Tibial nerve (tissue), 4 donors: ENCODE measurements around the gene DHDH. TPM values are rescaled to one million over a fixed set of nuclear protein-coding genes. Genes with fewer than 3 reads are reported as not detected.
A peak's percentile ranks its signal among the peaks of the same experiment; 100 is the strongest.
"Not testable (repeated sequence)": the region's sequence is repeated elsewhere in the genome, so short reads cannot be mapped to it uniquely, and the experiment has no call there.

Experiments used
- DNase-seq, 2 donors: peaks; one replicate each; pipeline ENCODE4 v3.0.0-alpha.2; 2019; ENCODE audit warnings: low spot score in 2 of 2
- H3K27ac ChIP-seq, 4 donors: fragments of 200-600 bp; sonication (generic) in 3 of 4; one replicate each; pipeline ENCODE4 v1.5.1; 2017 to 2019; ENCODE audit warnings: mild to moderate bottlenecking in 1 of 4
- H3K27me3 ChIP-seq, 2 donors: fragments of 200-600 bp; sonication (generic) in 1 of 2; one replicate each; pipeline versions ENCODE4 v1.5.1 to v1.6.0; 2017 to 2019
- H3K36me3 ChIP-seq, 3 donors: fragments of 200-600 bp; sonication (generic); one replicate each; pipeline ENCODE4 v1.5.1; 2018 to 2019
- H3K4me1 ChIP-seq, 4 donors: fragments of 200-600 bp; sonication (generic) in 3 of 4; one replicate each; pipeline ENCODE4 v1.5.1; 2017 to 2019
- H3K4me3 ChIP-seq, 4 donors: fragments of 200-600 bp; sonication (generic) in 3 of 4; one replicate each; pipeline ENCODE4 v1.5.1; 2017 to 2019; ENCODE audit warnings: mild to moderate bottlenecking in 1 of 4, moderate library complexity in 1 of 4
- H3K9me3 ChIP-seq, 4 donors: fragments of 200-600 bp; sonication (generic) in 3 of 4; one replicate each; pipeline ENCODE4 v1.5.1; 2017 to 2019
- CTCF ChIP-seq, 5 experiments: fragments of 200-600 bp in 3 of 5; fragments of 450-650 bp in 2 of 5; sonication (generic) in 3 of 5; IDR thresholded peaks; one replicate each; pipeline ENCODE4 v1.5.1; 2016 to 2019; ENCODE audit warnings: antibody characterized with exemption in 5 of 5, mild to moderate bottlenecking in 3 of 5, moderate library complexity in 2 of 5
- EP300 ChIP-seq, 2 donors: sonication (generic); formaldehyde crosslinking; IDR thresholded peaks; one replicate each; pipeline ENCODE4 v1.6.1; 2017; ENCODE audit warnings: antibody characterized with exemption in 2 of 2, mild to moderate bottlenecking in 1 of 2
- POLR2A ChIP-seq, 2 donors: fragments of 450-650 bp; IDR thresholded peaks; one replicate each; pipeline ENCODE4 v1.6.1; 2017; ENCODE audit warnings: antibody characterized with exemption in 2 of 2, mild to moderate bottlenecking in 2 of 2, moderate library complexity in 2 of 2
- WGBS, 2 donors: methylation state at CpG; one replicate each; pipeline ENCODE4 v1.1.5; 2018; 5-methylcytosine and 5-hydroxymethylcytosine counted together
- total RNA-seq, 4 donors: library from RNA; depleted of rRNA; stranded (reverse); fragments of >200 nt; gene quantifications; one replicate each; pipeline ENCODE4 v1.1.0, GENCODE V29; 2016

The DHDH gene
- total RNA-seq, 4 donors from 2014 or later: 1.2 TPM; not detected in 3

- no peak for DNase-seq
- Histone ChIP-seq H3K4me1 (peaks cover 0 to 44% (median 13%) of the 10 kb centered on the region in 4 donors), H3K4me3 (peak overlapping the region; percentile 66 to 84 (median 77)), H3K27me3 (no peaks in the 10 kb centered on the region), H3K9me3 (no peaks in the 10 kb centered on the region), H3K27ac (peak overlapping the region; percentile 90 to 97 (median 95)), H3K36me3 (peaks cover 0 to 19% (median under 1%) of the 10 kb centered on the region in 3 donors)
- WGBS, 2 donors: 9 to 10% methylated on average over 20 to 23 of the region's 24 CpGs
- TF ChIP-seq POLR2A (IDR thresholded peaks at IDR 0.05) (no peak), CTCF (IDR thresholded peaks at IDR 0.05) (no peak), EP300 (IDR thresholded peaks at IDR 0.05) (no peak)
Measured at GRCh38 chr19:48900477-48901406, 32.8 kb upstream of the DHDH start.

DNA sequence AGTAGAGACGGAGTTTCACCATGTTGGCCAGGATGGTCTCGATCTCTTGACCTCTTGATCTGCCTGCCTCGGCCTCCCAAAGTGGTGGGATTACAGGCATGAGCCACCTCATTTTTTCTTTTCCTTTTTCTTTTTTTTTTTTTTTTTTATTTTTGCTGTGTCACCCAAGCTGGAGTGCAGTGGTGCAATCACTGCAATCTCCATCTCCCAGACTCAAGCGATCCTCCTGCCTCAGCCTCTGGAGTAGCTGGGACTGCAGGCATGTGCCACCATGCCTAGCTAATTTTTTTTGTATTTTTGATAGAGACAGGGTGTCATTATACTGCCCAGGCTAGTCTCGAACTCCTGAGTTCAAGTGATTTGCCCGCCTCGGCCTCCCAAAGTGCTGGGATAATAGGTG is 31.2 kb upstream of the DHDH start:
- not testable (repeated sequence) for H3K27ac ChIP-seq, DNase-seq, H3K4me3 ChIP-seq, H3K27me3 ChIP-seq, H3K9me3 ChIP-seq
- H3K36me3 ChIP-seq: peaks cover 0 to 34% (median 3%) of the 10 kb centered on the region in 3 donors
- peaks cover 0 to 36% (median 9%) of the 10 kb centered on the region in 4 donors for H3K4me1 ChIP-seq
- 94 to 95% methylated on average over 7 of the region's 7 CpGs for WGBS, 2 donors

- H3K27ac ChIP-seq, DNase-seq, H3K9me3 ChIP-seq, H3K27me3 ChIP-seq, H3K4me3 ChIP-seq: not testable (repeated sequence)
- peaks cover 0 to 48% (median 3%) of the 10 kb centered on the region in 3 donors for H3K36me3 ChIP-seq
- peaks cover 0 to 43% (median 9%) of the 10 kb centered on the region in 4 donors for H3K4me1 ChIP-seq
Measured at GRCh38 chr19:48903788-48904187, 29.7 kb upstream of the DHDH start.

- no peak for DNase-seq
- Histone ChIP-seq H3K4me1 (peaks cover 0 to 33% (median 7%) of the 10 kb centered on the region in 4 donors), H3K27me3 (no peaks in the 10 kb centered on the region), H3K9me3 (no peaks in the 10 kb centered on the region), H3K36me3 (peaks cover 5 to 67% (median 6%) of the 10 kb centered on the region in 3 donors), H3K27ac (no peak overlapping the region), H3K4me3 (no peak overlapping the region)
- TF ChIP-seq CTCF (IDR thresholded peaks at IDR 0.05) (no peak), EP300 (IDR thresholded peaks at IDR 0.05) (no peak), POLR2A (IDR thresholded peaks at IDR 0.05) (no peak)
- 93% methylated on average over 14 of the region's 14 CpGs for WGBS, 2 donors
Measured at GRCh38 chr19:48905664-48906063, 27.8 kb upstream of the DHDH start.

DNA sequence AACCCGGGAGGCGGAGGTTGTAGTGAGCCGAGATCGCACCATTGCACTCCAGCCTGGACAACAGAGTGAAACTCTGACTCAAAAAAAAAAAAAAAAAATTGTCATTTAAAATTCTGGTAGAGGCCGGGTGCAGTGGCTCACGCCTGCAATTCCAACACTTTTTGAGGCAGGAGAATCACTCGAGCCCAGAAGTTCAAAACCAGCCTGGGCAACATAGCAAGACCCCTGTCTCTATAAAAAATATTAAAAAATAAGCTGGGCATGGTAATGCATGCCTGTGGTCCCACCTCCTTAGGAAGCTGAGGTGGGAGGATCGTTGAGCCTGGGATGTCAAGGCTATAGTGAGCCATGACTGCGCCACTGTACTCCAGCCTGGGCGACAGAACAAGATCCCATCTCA is 27.2 kb upstream of the DHDH start:
- WGBS, 2 donors: 96% methylated on average over 10 of the region's 10 CpGs
- no peak overlapping the region for H3K4me3 ChIP-seq
- H3K4me1 ChIP-seq: peaks cover 0 to 27% (median 5%) of the 10 kb centered on the region in 4 donors
- H3K27ac ChIP-seq: no peak overlapping the region
- no peaks in the 10 kb centered on the region for H3K27me3 ChIP-seq
- peaks cover 5 to 73% (median 6%) of the 10 kb centered on the region in 3 donors for H3K36me3 ChIP-seq
- TF ChIP-seq CTCF (IDR thresholded peaks at IDR 0.05) (no peak), EP300 (IDR thresholded peaks at IDR 0.05) (no peak), POLR2A (IDR thresholded peaks at IDR 0.05) (no peak)
- no peaks in the 10 kb centered on the region for H3K9me3 ChIP-seq
- no peak for DNase-seq

DNA sequence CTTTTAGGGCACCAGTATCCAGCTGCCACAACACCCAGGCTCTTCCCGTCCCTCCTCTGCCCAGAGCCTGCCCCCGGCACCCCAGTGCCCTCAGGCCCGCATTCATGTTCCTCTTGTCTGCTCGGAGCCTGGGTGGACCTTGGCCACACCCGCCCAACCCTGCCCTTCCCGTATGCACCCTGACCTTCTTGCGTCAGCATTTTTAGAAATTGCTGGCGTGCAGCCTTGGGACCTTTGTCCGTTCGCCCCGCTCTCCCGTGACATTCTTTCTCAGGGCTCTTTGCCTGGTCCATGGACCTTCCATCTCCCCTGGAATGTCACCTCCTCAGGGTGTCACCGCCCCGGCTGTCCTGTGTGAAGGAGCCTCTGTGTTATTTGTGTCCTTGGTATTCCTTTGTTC is 25.8 kb upstream of the DHDH start:
- peaks cover 0 to 13% (median 0%) of the 10 kb centered on the region in 4 donors for H3K4me1 ChIP-seq
- DNase-seq: no peak
- H3K4me3 ChIP-seq: no peak overlapping the region
- TF ChIP-seq CTCF (IDR thresholded peaks at IDR 0.05): no peak
- H3K9me3 ChIP-seq: no peaks in the 10 kb centered on the region
- H3K27me3 ChIP-seq: no peaks in the 10 kb centered on the region
- H3K36me3 ChIP-seq: peaks cover 6 to 87% (median 15%) of the 10 kb centered on the region in 3 donors
- 51 to 54% methylated on average over 13 to 14 of the region's 14 CpGs for WGBS, 2 donors
- H3K27ac ChIP-seq: peak overlapping the region in 3 of 4 donors; percentile 34 to 78 (median 71)

DNA sequence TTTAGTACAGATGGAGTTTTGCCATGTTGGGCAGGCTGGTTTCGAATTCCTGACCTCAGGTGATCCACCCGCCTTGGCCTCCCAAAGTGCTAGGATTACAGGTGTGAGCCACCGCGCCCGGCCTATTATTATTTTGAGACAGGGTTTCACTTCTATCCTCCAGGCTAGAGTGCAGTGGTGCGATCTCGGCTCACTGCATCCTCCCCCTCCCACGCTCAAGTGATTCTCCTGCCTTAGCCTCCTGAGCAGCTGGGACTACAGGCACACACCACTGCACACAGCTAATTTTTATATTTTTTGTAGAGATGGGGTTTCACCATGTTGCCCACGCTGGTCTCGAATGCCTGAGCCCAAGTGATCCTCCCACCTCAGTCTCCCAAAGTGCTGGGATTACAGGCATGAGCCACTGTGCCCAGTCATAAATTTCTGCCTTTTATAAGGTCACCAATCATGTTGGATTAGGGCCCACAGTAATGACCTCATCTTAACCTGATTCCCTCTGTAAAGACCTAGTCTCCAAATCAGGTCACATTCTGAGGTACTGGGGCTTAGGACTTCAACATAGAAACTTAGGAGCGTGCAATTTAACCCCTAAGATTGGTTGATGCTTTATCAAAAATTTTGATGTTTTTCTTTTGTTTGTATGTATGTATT is 23.9 kb upstream of the DHDH start:
- not testable (repeated sequence) for H3K9me3 ChIP-seq, H3K4me3 ChIP-seq, H3K27me3 ChIP-seq, H3K4me1 ChIP-seq, DNase-seq
- 93 to 97% methylated on average over 11 of the region's 11 CpGs for WGBS, 2 donors
- Histone ChIP-seq H3K27ac (peak overlapping the region in 1 of 4 donors; percentile 78), H3K36me3 (peaks cover 10 to 98% (median 31%) of the 10 kb centered on the region in 3 donors)
